MM.1S (cell line): Measurements from ENCODE around the gene PITPNM3.

Experiments used
- DNase-seq: peaks from one replicate; pipeline ENCODE4 v3.0.0-alpha.2; 2015
- H2AFZ ChIP-seq: fragments of 300-600 bp; sonication (generic); 2 replicates; pipeline ENCODE4 v1.6.0; 2016; ENCODE audit warnings: antibody characterized with exemption, low read length
- H3F3A ChIP-seq: fragments of 300-600 bp; sonication (generic); 2 replicates; pipeline ENCODE4 v1.6.1; 2016; ENCODE audit warnings: mild to moderate bottlenecking, antibody characterized with exemption, low read length, moderate library complexity, mixed read lengths; ENCODE audit not compliant: insufficient read depth
- H3K27ac ChIP-seq: fragments of 300-600 bp; sonication (generic); 2 replicates; pipeline ENCODE4 v1.5.1; 2016; ENCODE audit warnings: mild to moderate bottlenecking, low read length
- H3K27me3 ChIP-seq: fragments of 300-600 bp; sonication (generic); replicated peaks from 2 replicates; pipeline ENCODE4 v1.6.0; 2016; ENCODE audit warnings: low read length; ENCODE audit not compliant: insufficient read depth
- H3K36me3 ChIP-seq: fragments of 300-600 bp; sonication (generic); replicated peaks from 2 replicates; pipeline ENCODE4 v1.6.1; 2016; ENCODE audit warnings: mild to moderate bottlenecking, low read length, mixed read lengths; ENCODE audit not compliant: insufficient read depth
- H3K4me1 ChIP-seq: fragments of 300-600 bp; sonication (generic); 2 replicates; pipeline ENCODE4 v1.6.1; 2016; ENCODE audit warnings: low read length, mixed read lengths
- H3K4me2 ChIP-seq: fragments of 300-600 bp; sonication (generic); 2 replicates; pipeline ENCODE4 v1.6.0; 2016; ENCODE audit warnings: low read depth, low read length
- H3K4me3 ChIP-seq: fragments of 300-600 bp; sonication (generic); 2 replicates; pipeline ENCODE4 v1.5.1; 2016; ENCODE audit warnings: low read length, mixed read lengths
- H3K79me2 ChIP-seq: fragments of 300-600 bp; sonication (generic); 2 replicates; pipeline ENCODE4 v1.6.1; 2016; ENCODE audit warnings: mixed run types, low read length, mixed read lengths
- H3K9ac ChIP-seq: fragments of 300-600 bp; sonication (generic); 2 replicates; pipeline ENCODE4 v1.6.1; 2016; ENCODE audit warnings: low read length, mixed read lengths
- H3K9me2 ChIP-seq: fragments of 300-600 bp; sonication (generic); replicated peaks from 2 replicates; pipeline ENCODE4 v1.6.1; 2016; ENCODE audit warnings: mild to moderate bottlenecking, low read length, mixed read lengths; ENCODE audit not compliant: insufficient read depth
- H3K9me3 ChIP-seq: fragments of 300-600 bp; sonication (generic); replicated peaks from 2 replicates; pipeline ENCODE4 v1.6.1; 2016; ENCODE audit warnings: mild to moderate bottlenecking, low read length, mixed read lengths; ENCODE audit not compliant: insufficient read depth
- H4K20me1 ChIP-seq: fragments of 300-600 bp; sonication (generic); 2 replicates; pipeline ENCODE4 v1.6.1; 2016; ENCODE audit warnings: mild to moderate bottlenecking, low read length, moderate library complexity, mixed read lengths; ENCODE audit not compliant: insufficient read depth
- CTCF ChIP-seq: fragments of 300-600 bp; sonication (generic); IDR thresholded peaks from 2 replicates; pipeline ENCODE4 v1.5.1; 2016; ENCODE audit warnings: antibody characterized with exemption, low read length, mixed read lengths
- EZH2 ChIP-seq: fragments of 300-600 bp; sonication (generic); optimal IDR thresholded peaks from 2 replicates; pipeline ENCODE3; 2017; ENCODE audit warnings: low read depth, mild to moderate bottlenecking, antibody characterized with exemption, low read length, mixed read lengths
- EZH2phosphoT487 ChIP-seq: fragments of 300-600 bp; sonication (generic); IDR thresholded peaks from 2 replicates; pipeline ENCODE4 v1.6.1; 2018; ENCODE audit warnings: antibody characterized with exemption, low read length

PITPNM3 gene

GRCh38 chr17:6544011-6544370 lies 12.4 kb downstream of the PITPNM3 start:
- H3K9me3 ChIP-seq = no peaks in the 10 kb centered on the region; the same call in 1 of the 2 replicates
- no peaks in the 10 kb centered on the region for H3K79me2 ChIP-seq
- no peaks in the 10 kb centered on the region for H3K9me2 ChIP-seq
- no peaks in the 10 kb centered on the region for H3K36me3 ChIP-seq
- no peak overlapping the region for H3K4me3 ChIP-seq
- no peaks in the 10 kb centered on the region for H3F3A ChIP-seq
- no peak overlapping the region for H3K4me2 ChIP-seq
- no peaks in the 10 kb centered on the region for H4K20me1 ChIP-seq
- DNase-seq = no peak
- H2AFZ ChIP-seq = no peak overlapping the region
- H3K4me1 ChIP-seq = peaks cover 16% of the 10 kb centered on the region
- H3K27me3 ChIP-seq = peaks cover 23% of the 10 kb centered on the region
- no peak overlapping the region for H3K9ac ChIP-seq
- H3K27ac ChIP-seq = no peak overlapping the region
- TF ChIP-seq EZH2 (no peak), CTCF (no peak), EZH2phosphoT487 (no peak)

GRCh38 chr17:6543079-6544010 lies 13.0 kb downstream of the PITPNM3 start:
- Histone ChIP-seq H3K36me3 (no peaks in the 10 kb centered on the region), H4K20me1 (no peaks in the 10 kb centered on the region), H2AFZ (no peak overlapping the region), H3K4me2 (no peak overlapping the region), H3K9me3 (no peaks in the 10 kb centered on the region; the same call in 1 of the 2 replicates), H3K4me3 (no peak overlapping the region), H3K4me1 (peaks cover 10% of the 10 kb centered on the region; the same call in 1 of the 2 replicates), H3K9me2 (no peaks in the 10 kb centered on the region), H3K79me2 (no peaks in the 10 kb centered on the region), H3K27ac (no peak overlapping the region), H3K9ac (no peak overlapping the region), H3F3A (no peaks in the 10 kb centered on the region), H3K27me3 (peaks cover 26% of the 10 kb centered on the region)
- DNase-seq = no peak
- TF ChIP-seq EZH2 = no peak
- no peak for TF ChIP-seq CTCF
- TF ChIP-seq EZH2phosphoT487 = no peak

- no peak overlapping the region for H3K4me2 ChIP-seq
These were observed 13.8 kb downstream of the PITPNM3 start for GRCh38 chr17:6542577-6542976.

More at GRCh38 chr17:6542577-6542976, 13.8 kb downstream of the PITPNM3 start:
- H3K9ac ChIP-seq = no peak overlapping the region
- no peaks in the 10 kb centered on the region for H3K79me2 ChIP-seq
- 0 out of 2 replicates have a peak, but pooled peaks cover 5% of the 10 kb centered on the region for H3K4me1 ChIP-seq
- H2AFZ ChIP-seq = no peak overlapping the region
- DNase-seq = no peak
- H3K36me3 ChIP-seq = no peaks in the 10 kb centered on the region
- H3K9me3 ChIP-seq = no peaks in the 10 kb centered on the region; the same call in 1 of the 2 replicates
- H3K27me3 ChIP-seq = peaks cover 26% of the 10 kb centered on the region
- H3K9me2 ChIP-seq = no peaks in the 10 kb centered on the region
- H4K20me1 ChIP-seq = no peaks in the 10 kb centered on the region
- H3K4me3 ChIP-seq = no peak overlapping the region
- no peaks in the 10 kb centered on the region for H3F3A ChIP-seq
- H3K27ac ChIP-seq = no peak overlapping the region
- no peak for TF ChIP-seq CTCF
- no peak for TF ChIP-seq EZH2
- no peak for TF ChIP-seq EZH2phosphoT487
